NCI-H446 treated with DMSO at 0.1 percent for 48 hours (cell line): ENCODE results near the gene ADD3.

Source experiments
- DNase-seq: peaks from one replicate; lab custom pipeline; 2025; lab: John Stamatoyannopoulos, UW

ADD3 gene

GRCh38 chr10:110068780-110069179, 61.0 kb downstream of the ADD3 start:
- DNase-seq: no peak

- DNase-seq: no peak
Observed at GRCh38 chr10:110069502-110069982, 61.8 kb downstream of the ADD3 start.

- DNase-seq: no peak
Observed at GRCh38 chr10:110073896-110074295, 66.1 kb downstream of the ADD3 start.

GRCh38 chr10:110074298-110074697, 66.5 kb downstream of the ADD3 start:
- no peak for DNase-seq

GRCh38 chr10:110074758-110075671, 67.2 kb downstream of the ADD3 start:
- no peak for DNase-seq

- DNase-seq: no peak
Observed at GRCh38 chr10:110075686-110076085, 67.9 kb downstream of the ADD3 start.

- DNase-seq: no peak
Observed at GRCh38 chr10:110076559-110077318, 69.0 kb downstream of the ADD3 start.

- DNase-seq: no peak
Observed at GRCh38 chr10:110077436-110078130, 69.8 kb downstream of the ADD3 start.

- no peak for DNase-seq
Observed at GRCh38 chr10:110078317-110078716, 70.5 kb downstream of the ADD3 start.

GRCh38 chr10:110081911-110082310, 74.1 kb downstream of the ADD3 start:
- DNase-seq: no peak

- DNase-seq: no peak
Observed at GRCh38 chr10:110083884-110084283, 76.1 kb downstream of the ADD3 start.

- no peak for DNase-seq
Observed at GRCh38 chr10:110087682-110088081, 79.9 kb downstream of the ADD3 start.

- no peak for DNase-seq
Observed at GRCh38 chr10:110088367-110089104, 80.8 kb downstream of the ADD3 start.

GRCh38 chr10:110091830-110092229, 84.0 kb downstream of the ADD3 start:
- no peak for DNase-seq

GRCh38 chr10:110093722-110094121, 85.9 kb downstream of the ADD3 start:
- DNase-seq: no peak

GRCh38 chr10:110094786-110095185, 87.0 kb downstream of the ADD3 start:
- no peak for DNase-seq

- no peak for DNase-seq
Observed at GRCh38 chr10:110101464-110102144, 93.8 kb downstream of the ADD3 start.

- no peak for DNase-seq
Observed at GRCh38 chr10:110103921-110104461, 96.2 kb downstream of the ADD3 start.

- no peak for DNase-seq
Observed at GRCh38 chr10:110105873-110106272, 98.1 kb downstream of the ADD3 start.

- DNase-seq: no peak
Observed at GRCh38 chr10:110107430-110107829, 99.6 kb downstream of the ADD3 start.

- no peak for DNase-seq
Observed at GRCh38 chr10:110107887-110108286, 100.1 kb downstream of the ADD3 start.
